GM12801 (cell line): ENCODE data around the gene KLK6.

Experiments used
- CTCF ChIP-seq: IDR thresholded peaks from one replicate; pipeline ENCODE4 v1.5.1; 2011; ENCODE audit warnings: control low read depth; ENCODE audit not compliant: insufficient read length; ENCODE audit errors: extremely low read depth

KLK6 gene

GRCh38 chr19:50983625-50984292, 14.4 kb upstream of the KLK6 start, which contains the start of gene KLK7:
Gene KLK7, minus strand, starts transcription at chr19:50983917. Its CDS starts 1,518 bp downstream, at chr19:50982399.
- no peak for TF ChIP-seq CTCF

- TF ChIP-seq CTCF, result no peak
These were observed 12.8 kb upstream of the KLK6 start for GRCh38 chr19:50982186-50982585.

GRCh38 chr19:50981587-50982146, 12.3 kb upstream of the KLK6 start:
- TF ChIP-seq CTCF, result no peak

- no peak for TF ChIP-seq CTCF
These were observed 10.8 kb upstream of the KLK6 start for GRCh38 chr19:50980208-50980607.

GRCh38 chr19:50979758-50980157, 10.4 kb upstream of the KLK6 start:
- no peak for TF ChIP-seq CTCF

GRCh38 chr19:50978772-50979390, 9.5 kb upstream of the KLK6 start:
- no peak for TF ChIP-seq CTCF

GRCh38 chr19:50977626-50978025, 8.2 kb upstream of the KLK6 start:
- TF ChIP-seq CTCF, result no peak
